ELF-1 (cell line): ENCODE measurements around the gene MAMSTR.
A peak's percentile ranks its signal among the peaks of the same experiment; 100 is the strongest.
"Not testable (repeated sequence)": the region's sequence is repeated elsewhere in the genome, so short reads cannot be mapped to it uniquely, and the experiment has no call there.

Experiments used
- DNase-seq: peaks from one replicate; pipeline ENCODE4 v3.0.0-alpha.2; 2016; ENCODE audit warnings: low read depth, low spot score

MAMSTR gene

GRCh38 chr19:48720613-48721296, 1.2 kb upstream of the MAMSTR start:
- peak; percentile 99 for DNase-seq

- no peak for DNase-seq
Observed at GRCh38 chr19:48720251-48720612, 707 bp upstream of the MAMSTR start.

- no peak for DNase-seq
Observed at GRCh38 chr19:48718711-48719231, 754 bp downstream of the MAMSTR start.

DNA sequence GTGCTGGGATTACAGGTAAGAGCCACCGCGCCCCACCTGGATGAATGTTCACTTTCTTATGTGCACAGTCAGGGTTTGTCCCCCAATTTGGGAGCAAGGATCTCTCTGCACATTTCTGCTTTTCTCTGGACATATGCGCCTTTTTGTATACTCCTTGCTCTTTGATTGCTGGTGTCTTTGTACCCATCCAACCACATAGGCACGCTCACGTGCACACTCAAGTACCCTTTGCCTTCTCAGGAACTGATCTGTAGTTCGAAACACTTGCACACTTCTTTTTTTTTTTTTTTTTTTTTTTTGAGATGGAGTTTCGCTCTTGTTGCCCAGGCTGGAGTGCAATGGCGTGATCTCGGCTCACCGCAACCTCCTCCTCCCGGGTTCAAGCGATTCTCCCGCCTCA, 1.4 kb downstream of the MAMSTR start:
- DNase-seq = not testable (repeated sequence)

GRCh38 chr19:48716562-48717291, 2.8 kb downstream of the MAMSTR start:
- DNase-seq = peak; percentile 39

DNA sequence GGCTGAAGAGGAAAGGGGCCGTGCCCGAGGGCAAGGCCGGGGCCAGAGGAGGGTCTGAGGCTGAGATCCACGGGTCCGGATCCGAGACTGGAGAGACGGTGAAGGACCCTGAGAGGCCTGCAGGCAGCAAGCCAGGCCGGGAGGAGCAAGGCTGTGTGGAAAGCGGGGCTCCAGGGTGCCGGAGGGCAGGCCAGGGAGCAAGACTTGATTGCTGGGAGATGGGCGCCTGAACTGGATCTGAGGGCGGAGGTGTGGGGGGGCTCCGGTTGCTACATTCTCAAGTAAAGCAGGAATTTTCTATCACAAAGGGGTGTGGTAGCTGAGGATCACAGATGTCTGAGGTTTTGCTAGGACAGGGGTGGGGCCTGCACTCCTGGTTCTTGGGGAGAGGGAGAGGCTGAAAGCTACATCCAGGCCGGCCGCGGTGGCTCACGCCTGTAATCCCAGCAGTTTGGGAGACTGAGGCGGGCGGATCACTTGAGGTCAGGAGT, 3.8 kb downstream of the MAMSTR start:
- DNase-seq = no peak

DNA sequence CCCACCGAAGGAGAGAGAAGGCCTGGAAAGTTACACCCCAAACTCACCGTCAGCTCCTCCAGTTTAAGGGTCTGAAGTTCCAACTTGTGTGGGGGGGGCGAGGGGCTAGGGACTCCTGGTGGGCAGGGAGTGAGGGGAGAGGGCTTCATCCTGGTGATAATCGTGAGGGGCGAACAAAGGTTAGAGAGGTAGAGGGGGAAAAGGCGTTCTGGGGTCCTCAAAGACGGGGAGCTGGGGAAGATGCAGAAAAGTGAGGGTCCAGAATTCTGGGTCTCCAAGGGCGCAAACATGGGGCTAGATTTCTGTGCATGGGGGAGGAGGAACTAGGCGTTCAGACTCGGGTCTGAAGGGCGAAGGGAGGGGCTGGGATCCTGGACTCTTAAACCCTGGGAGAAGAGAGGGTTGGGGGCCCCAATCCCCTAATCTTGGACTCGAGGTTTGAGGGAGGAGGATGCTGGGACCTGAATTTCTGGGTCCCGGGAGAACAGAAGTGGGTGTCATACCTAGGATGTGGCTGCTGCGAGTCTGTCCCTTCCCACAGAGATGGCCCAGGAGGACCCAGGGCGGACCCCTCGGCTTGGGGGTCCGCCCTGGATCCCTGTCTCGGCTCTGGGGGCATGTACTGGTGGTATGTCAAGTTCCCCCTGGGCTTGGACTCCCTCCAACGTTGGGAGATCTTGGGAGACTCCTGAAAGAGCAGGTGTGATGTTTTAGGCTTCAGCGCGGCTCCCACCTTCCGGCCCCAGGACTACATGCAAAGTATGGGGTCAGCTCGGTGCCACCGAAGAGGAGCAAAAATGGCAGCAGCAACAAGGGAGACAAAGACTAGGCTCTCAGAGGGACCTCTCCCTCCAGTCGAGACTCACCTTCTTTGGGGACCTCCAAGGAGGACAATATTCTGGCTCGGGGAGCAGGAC, 4.5 kb downstream of the MAMSTR start:
- no peak for DNase-seq

DNA sequence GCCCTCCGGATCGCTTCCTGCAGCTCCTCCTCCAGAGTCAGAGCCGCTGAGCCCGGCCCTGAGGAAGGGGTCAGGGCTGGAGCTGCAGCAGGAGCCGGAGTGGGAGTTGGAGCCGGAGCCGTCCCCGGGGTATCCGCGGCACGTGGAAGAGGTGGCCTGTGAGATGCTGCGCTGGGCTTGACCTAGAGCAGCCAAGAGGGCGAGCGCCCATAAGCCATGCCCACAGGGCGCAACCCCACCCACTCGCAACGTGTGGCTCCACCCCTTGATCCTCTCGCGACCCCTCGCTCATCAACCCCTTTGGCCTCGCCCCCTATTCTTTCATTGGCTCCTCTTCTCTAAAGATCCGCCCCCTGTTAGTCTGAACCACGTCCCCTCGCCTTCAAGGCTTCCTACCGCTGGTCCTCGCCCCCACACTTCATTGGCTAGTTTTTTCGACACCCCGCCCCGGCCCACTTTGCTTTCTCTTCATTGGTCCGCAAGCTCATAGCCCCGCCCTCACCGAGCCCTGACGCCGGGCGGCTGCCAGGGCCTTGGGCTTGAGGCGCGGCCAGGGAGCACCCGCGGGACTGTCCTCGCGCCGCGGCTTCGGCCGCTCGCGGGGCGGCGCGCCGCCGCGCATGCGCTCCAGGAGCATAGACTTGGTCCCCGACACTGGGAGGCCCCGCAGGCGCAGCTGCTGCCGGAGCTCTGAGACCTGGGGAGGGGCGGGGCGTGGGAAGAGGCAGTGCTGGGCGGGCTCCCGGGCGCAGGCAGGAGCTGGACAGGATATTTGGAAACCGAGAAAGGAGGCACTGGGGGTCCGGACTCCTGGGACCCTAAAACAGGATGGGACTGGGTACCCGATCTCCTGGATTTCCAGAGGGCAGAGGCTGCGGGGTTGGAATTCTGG, 5.4 kb downstream of the MAMSTR start:
- peak; percentile 100 for DNase-seq

GRCh38 chr19:48713041-48713863, 6.3 kb downstream of the MAMSTR start:
- DNase-seq = peak; percentile 82

DNA sequence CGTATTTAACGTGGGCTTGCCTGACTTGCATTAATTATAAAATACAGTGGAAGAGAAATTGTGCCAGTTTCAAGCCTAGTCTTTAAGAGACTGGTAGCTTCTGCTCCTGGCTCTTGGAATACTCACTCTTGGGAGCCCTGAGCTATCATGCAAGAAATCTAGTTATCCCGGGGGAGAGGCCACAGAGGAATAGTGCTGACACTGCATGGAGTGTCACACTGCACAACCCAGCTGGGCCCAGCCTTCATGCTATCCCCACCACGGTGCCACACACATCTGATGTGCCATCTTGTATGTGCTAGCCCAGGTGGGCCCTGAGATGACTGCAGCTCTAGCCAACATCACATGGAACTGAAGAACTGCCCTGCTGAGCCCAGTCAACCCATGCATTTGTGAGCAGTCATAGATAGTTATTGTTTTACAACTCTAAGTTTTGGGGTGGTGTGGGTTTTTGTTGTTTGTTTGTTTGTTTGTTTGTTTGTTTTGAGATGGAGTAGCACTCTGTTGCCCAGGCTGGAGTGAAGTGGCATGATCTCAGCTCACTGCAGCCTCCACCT, 8.3 kb downstream of the MAMSTR start:
- no peak for DNase-seq

GRCh38 chr19:48708471-48708870, 11.1 kb downstream of the MAMSTR start:
- DNase-seq = no peak

- DNase-seq = no peak
Observed at GRCh38 chr19:48705431-48705830, 14.1 kb downstream of the MAMSTR start.

GRCh38 chr19:48703316-48703715, 16.2 kb downstream of the MAMSTR start:
- no peak for DNase-seq

GRCh38 chr19:48702701-48703100, 16.8 kb downstream of the MAMSTR start:
- DNase-seq = no peak

DNA sequence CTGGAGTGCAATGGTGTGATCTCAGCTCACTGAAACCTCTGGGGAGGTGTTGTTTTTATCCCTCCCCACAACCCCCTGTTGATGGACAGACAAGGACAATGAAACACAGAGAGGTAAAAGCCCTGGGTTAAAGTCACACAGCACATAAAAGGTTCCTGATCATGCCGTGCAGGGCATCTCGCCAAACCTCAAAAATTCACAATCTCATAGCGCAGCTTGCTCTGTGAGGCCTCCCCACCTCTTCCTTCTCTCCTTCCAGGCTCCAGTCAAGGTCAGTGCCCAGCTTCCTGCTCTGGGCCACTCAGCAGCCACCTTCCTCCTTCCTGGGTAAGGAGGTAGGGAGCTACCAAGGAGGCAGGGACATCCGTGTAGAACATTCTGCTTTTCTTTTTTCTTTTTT, 21.5 kb downstream of the MAMSTR start:
- DNase-seq = no peak

GRCh38 chr19:48696353-48697010, 23.0 kb downstream of the MAMSTR start:
- DNase-seq = peak; percentile 57

- DNase-seq = peak; percentile 73
Observed at GRCh38 chr19:48695743-48696352, 23.7 kb downstream of the MAMSTR start, which contains the start of gene FUT2. Gene FUT2, plus strand, starts transcription at chr19:48695971. Its CDS starts 6,986 bp downstream, at chr19:48702957.

GRCh38 chr19:48693629-48694028, 25.9 kb downstream of the MAMSTR start:
- DNase-seq = not testable (repeated sequence)
